ENCODE data around the gene NEK5.

NEK5 gene

DNA sequence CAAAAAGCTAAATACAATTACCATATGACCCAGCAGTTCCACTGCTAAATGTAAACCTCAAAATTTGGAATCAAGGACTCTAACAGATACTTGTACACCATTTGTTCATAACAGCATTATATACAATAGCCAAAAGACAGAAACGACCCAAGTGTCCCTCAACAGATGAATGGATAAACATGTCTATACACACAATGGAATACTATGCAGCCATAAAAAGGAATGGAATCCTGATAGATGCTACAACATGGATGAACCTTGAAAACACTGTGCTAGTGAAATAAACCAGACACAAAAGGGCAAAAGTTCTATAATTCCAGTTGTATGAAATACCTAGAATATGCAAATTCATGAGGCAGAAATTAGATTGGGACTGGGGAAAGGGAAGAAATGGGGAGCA lies 18.4 kb upstream of the NEK5 start:
- TF ChIP-seq, protein P1, sequence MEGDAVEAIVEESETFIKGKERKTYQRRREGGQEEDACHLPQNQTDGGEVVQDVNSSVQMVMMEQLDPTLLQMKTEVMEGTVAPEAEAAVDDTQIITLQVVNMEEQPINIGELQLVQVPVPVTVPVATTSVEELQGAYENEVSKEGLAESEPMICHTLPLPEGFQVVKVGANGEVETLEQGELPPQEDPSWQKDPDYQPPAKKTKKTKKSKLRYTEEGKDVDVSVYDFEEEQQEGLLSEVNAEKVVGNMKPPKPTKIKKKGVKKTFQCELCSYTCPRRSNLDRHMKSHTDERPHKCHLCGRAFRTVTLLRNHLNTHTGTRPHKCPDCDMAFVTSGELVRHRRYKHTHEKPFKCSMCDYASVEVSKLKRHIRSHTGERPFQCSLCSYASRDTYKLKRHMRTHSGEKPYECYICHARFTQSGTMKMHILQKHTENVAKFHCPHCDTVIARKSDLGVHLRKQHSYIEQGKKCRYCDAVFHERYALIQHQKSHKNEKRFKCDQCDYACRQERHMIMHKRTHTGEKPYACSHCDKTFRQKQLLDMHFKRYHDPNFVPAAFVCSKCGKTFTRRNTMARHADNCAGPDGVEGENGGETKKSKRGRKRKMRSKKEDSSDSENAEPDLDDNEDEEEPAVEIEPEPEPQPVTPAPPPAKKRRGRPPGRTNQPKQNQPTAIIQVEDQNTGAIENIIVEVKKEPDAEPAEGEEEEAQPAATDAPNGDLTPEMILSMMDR (IDR thresholded peaks at IDR 0.05; ENCODE audit: low read depth, low read length), result no peak
- no peak for DNase-seq
- Histone ChIP-seq H3K4me1 (no peaks in the 10 kb centered on the region), H3K4me3 (ENCODE audit: low read depth, low read length) (no peak overlapping the region), H3K27me3 (no peaks in the 10 kb centered on the region), H3K9me3 (no peaks in the 10 kb centered on the region), H3K36me3 (no peaks in the 10 kb centered on the region; the same call in 1 of the 2 replicates)

DNA sequence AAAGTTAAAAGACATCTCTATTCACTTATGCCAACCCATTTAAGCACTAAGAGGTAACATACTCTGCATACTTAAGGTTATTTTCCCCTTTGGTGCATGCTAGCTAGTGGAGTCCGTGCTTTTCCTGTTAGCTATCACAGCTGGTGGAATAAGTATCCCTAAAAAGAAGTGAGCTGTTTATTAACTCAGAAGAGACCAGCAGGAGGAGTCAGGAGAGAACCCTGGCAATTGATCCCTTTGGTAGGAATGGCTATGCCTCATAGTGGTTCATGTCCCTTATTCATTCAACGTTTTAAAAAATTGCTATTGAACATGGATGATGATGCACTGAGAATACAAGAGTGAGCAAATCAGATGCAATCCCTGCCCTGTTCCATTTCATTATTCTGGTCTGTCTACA lies 12.4 kb upstream of the NEK5 start:
- Histone ChIP-seq H3K27me3 (no peaks in the 10 kb centered on the region), H3K4me3 (ENCODE audit: low read depth, low read length) (no peak overlapping the region), H3K9me3 (no peaks in the 10 kb centered on the region), H3K36me3 (no peaks in the 10 kb centered on the region; the same call in none of the 2 replicates), H3K4me1 (no peaks in the 10 kb centered on the region)
- no peak for DNase-seq
- TF ChIP-seq, protein P1 (IDR thresholded peaks at IDR 0.05; ENCODE audit: low read depth, low read length), result no peak

DNA sequence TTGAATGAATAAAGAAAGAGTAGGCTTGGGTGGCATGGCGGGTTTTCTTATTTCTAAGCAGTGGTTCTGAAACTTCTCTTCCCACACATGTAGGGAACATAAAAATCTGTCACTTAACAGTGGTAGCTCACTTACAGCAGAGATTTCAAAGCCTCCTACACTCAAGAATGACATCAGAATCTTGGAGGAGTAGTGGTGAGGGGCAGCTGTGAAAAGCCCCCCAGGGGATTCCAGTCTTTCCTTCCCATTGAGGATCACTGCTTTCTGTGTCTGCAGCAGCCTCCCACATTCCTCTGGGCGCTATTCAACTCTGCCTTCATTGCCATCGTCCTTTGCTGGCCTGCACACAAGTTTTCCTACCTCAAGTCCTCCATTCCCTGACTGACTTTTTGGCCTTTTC lies 8.6 kb upstream of the NEK5 start:
- DNase-seq, result no peak
- no peak overlapping the region for H3K4me3 ChIP-seq (ENCODE audit: low read depth, low read length)
- TF ChIP-seq, protein P1 (IDR thresholded peaks at IDR 0.05; ENCODE audit: low read depth, low read length), result no peak
- no peaks in the 10 kb centered on the region for H3K4me1 ChIP-seq
- no peaks in the 10 kb centered on the region for H3K9me3 ChIP-seq
- H3K27me3 ChIP-seq, result no peaks in the 10 kb centered on the region
- no peaks in the 10 kb centered on the region; the same call in none of the 2 replicates for H3K36me3 ChIP-seq

DNA sequence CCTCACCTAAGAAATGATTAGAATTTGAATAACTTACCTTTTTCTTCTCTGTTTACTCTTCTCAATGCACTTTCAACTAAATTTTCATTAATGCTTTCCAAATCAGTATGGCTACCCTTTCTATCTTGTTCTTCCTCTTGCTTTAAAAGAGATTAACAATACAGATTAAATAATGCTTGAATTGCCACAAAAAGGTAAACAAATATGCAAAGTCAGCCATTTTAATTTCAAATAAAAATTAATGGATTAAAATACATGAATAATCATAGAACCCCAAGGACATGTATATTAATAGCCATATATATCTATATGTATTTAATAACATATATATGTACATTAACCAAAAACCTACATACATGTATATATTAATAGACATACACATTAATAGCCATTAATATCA lies 7.9 kb upstream of the NEK5 start:
- Histone ChIP-seq H3K27me3 (no peaks in the 10 kb centered on the region), H3K4me1 (no peaks in the 10 kb centered on the region), H3K9me3 (no peaks in the 10 kb centered on the region), H3K36me3 (peaks cover 3% of the 10 kb centered on the region; the same call in 1 of the 2 replicates), H3K4me3 (ENCODE audit: low read depth, low read length) (no peak overlapping the region)
- no peak for DNase-seq
- TF ChIP-seq, protein P1 (IDR thresholded peaks at IDR 0.05; ENCODE audit: low read depth, low read length), result no peak

DNA sequence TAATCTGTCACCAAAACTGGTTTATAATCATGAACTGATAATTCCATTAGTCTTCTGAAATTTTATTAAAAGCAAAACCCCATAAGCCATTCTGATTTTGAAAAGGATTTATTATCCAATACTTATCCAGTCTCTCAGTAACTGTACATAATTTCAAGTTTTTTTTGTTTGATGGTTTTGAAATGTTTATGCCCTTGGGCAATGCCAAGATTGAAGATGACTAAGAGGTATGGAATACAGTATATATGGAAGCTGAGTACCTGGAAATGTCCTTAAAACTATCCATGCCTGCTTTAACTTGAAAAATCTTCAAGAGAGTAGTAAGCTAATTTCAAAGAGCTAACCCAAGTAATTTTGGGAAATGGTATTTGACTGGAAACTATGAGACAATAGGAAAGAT lies 1.8 kb upstream of the NEK5 start:
- no peaks in the 10 kb centered on the region for H3K4me1 ChIP-seq
- no peak overlapping the region for H3K4me3 ChIP-seq (ENCODE audit: low read depth, low read length)
- TF ChIP-seq, protein P1 (IDR thresholded peaks at IDR 0.05; ENCODE audit: low read depth, low read length), result no peak
- no peaks in the 10 kb centered on the region for H3K9me3 ChIP-seq
- H3K27me3 ChIP-seq, result no peaks in the 10 kb centered on the region
- 0 out of 2 replicates have a peak, but pooled peaks cover 7% of the 10 kb centered on the region for H3K36me3 ChIP-seq
- DNase-seq, result no peak

DNA sequence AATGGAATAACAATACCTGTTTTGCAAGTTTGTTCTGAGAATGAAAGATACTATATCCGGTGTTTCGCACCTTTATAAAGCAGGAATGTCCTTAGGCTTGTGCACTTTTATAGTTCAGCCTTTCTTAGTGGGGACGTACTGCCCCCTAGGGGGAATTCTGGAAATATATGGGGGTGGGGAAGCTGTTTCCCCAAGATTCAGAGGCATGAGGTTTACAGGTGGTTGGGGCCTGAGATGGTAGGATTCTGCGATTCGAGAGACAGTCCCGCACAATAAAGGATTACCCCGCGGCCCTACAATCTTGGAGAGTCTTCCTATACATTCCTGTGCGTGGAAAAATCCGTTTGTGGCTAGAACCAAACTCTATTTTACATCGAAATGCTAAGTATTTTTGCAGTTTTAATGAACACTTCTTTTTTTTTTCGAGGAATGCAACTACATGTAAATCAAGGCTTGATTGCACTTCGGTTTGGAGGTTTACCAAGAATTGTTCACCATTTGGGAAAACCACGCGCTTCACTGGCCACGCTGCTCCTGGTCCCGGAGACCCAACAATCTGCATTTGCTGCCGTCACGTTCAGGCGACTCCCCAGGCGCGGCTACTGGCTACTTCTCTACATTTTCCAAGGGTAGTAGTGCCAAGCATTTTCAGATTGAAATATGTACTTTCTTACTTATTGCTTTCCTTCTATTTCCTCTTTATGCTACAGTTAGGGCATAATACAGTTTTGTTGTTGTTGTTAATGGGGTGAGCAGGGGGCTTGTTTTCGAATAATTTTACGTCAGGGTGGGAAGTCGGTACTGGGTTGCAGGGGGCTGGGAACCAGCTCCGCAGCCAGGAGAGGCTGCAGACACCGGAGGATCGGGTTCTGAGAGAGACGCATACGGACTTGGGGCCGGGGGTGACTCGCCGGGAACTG lies 830 bp downstream of the NEK5 start:
- Histone ChIP-seq H3K4me1 (no peaks in the 10 kb centered on the region), H3K36me3 (0 out of 2 replicates have a peak, but pooled peaks cover 7% of the 10 kb centered on the region), H3K9me3 (no peaks in the 10 kb centered on the region), H3K27me3 (no peaks in the 10 kb centered on the region; the same call in 1 of the 2 replicates), H3K4me3 (ENCODE audit: low read depth, low read length) (peak overlapping the region; percentile 66)
- peak; percentile 58 for DNase-seq
- TF ChIP-seq, protein P1 (IDR thresholded peaks at IDR 0.05; ENCODE audit: low read depth, low read length), result peak; percentile 85

Data from BE2C (cell line).